GM12878 (cell line): ENCODE data around the gene SEMA5A. TPM values are rescaled to one million over a fixed set of nuclear protein-coding genes. Genes with fewer than 3 reads are reported as not detected.

Experiments used
- CBFB ChIP-seq: IDR thresholded peaks from 2 replicates; pipeline ENCODE4 v1.6.1; 2016; ENCODE audit warnings: antibody characterized with exemption, low read depth
- E2F4 ChIP-seq: IDR thresholded peaks from 2 replicates; pipeline ENCODE4 v1.6.1; 2012; ENCODE audit warnings: low read depth, low read length, improper control_type of control experiment
- IKZF2 ChIP-seq, 2 experiments: fragments of 450-650 bp; IDR thresholded peaks; 2 replicates each; pipeline ENCODE4 v1.6.1; 2017; ENCODE audit warnings: mild to moderate bottlenecking in 2 of 2, moderate library complexity in 2 of 2
- IRF3 ChIP-seq: fragments of 450-650 bp; IDR thresholded peaks from 2 replicates; pipeline ENCODE4 v1.6.1; 2014; ENCODE audit warnings: mild to moderate bottlenecking
- MYB ChIP-seq: fragments of 150-350 bp; IDR thresholded peaks from 2 replicates; pipeline ENCODE4 v1.6.1; 2014; ENCODE audit warnings: mild to moderate bottlenecking, low read depth, low read length, borderline replicate concordance
- MYC ChIP-seq: IDR thresholded peaks from 2 replicates; pipeline ENCODE4 v1.6.1; 2011; ENCODE audit warnings: mild to moderate bottlenecking, low read length, moderate library complexity, inconsistent platforms; ENCODE audit not compliant: insufficient read depth, insufficient replicate concordance, insufficient read length, severe bottlenecking
- TAF1 ChIP-seq: IDR thresholded peaks from 2 replicates; pipeline ENCODE4 v1.6.1; 2011; ENCODE audit warnings: mild to moderate bottlenecking, low read depth, low read length, borderline replicate concordance
- polyA plus RNA-seq, 11 experiments: library from polyadenylated mRNA; depleted of rRNA in 4 of 11; unstranded in 6 of 11; stranded (reverse) in 5 of 11; fragments of >200 nt; fragmentation: Nextera tagmentation in 4 of 11; fragmentation: Illumina TruSeq in 1 of 11; extraction: Ambion mirVana in 4 of 11; extraction: Trizol in 1 of 11; gene quantifications; 1 replicate in 1 of 11; 2 replicates in 10 of 11; pipeline versions ENCODE4 v1.2.1 to v1.2.3, GENCODE V29; 2011 to 2016; ENCODE audit warnings: inconsistent platforms in 2 of 11, missing spikeins in 2 of 11, low read depth in 1 of 11
- total RNA-seq, 4 experiments: library from RNA; depleted of rRNA in 3 of 4; stranded (reverse); fragments of >200 nt in 3 of 4; fragmentation: Illumina TruSeq in 1 of 4; extraction: Trizol in 1 of 4; gene quantifications; 2 replicates each; pipeline versions ENCODE4 v1.2.1 to v1.2.3, GENCODE V29; 2013 to 2021
- TF ChIP-seq, protein P1 (sequence below): fragments of 450-650 bp; IDR thresholded peaks from 2 replicates; pipeline ENCODE4 v1.6.1; 2017; ENCODE audit warnings: antibody characterized with exemption, mild to moderate bottlenecking, moderate library complexity

The SEMA5A gene
- total and polyA plus RNA-seq, 10 of the 15 experiments (the other 5 are each of a cell fraction or from before 2014, with no cell fraction given): 0.03 to 2.4 (median 0.09) TPM; not detected in 1

DNA sequence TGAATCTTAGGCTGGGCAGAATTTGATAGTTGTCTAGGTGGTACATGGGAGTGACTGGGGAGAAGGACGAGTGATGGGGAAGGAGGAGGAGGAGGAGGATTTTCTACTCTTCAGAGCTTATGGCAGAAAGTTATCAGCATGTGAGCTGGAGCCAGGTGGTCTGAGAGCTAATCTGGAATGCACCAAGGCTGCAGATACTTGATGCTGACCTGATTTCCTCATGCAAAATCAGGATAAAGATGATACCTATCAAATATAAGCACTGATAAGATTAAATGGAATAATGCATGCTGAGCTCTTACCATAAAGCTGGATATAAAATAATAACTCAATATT, 250.4 kb downstream of the SEMA5A start (continued):
- TF ChIP-seq IRF3 (no peak), CBFB (no peak), TAF1 (no peak), E2F4 (no peak), IKZF2 (IDR thresholded peaks at IDR 0.05) (no peak), MYC (no peak), MYB (no peak)
- TF ChIP-seq, protein P1, sequence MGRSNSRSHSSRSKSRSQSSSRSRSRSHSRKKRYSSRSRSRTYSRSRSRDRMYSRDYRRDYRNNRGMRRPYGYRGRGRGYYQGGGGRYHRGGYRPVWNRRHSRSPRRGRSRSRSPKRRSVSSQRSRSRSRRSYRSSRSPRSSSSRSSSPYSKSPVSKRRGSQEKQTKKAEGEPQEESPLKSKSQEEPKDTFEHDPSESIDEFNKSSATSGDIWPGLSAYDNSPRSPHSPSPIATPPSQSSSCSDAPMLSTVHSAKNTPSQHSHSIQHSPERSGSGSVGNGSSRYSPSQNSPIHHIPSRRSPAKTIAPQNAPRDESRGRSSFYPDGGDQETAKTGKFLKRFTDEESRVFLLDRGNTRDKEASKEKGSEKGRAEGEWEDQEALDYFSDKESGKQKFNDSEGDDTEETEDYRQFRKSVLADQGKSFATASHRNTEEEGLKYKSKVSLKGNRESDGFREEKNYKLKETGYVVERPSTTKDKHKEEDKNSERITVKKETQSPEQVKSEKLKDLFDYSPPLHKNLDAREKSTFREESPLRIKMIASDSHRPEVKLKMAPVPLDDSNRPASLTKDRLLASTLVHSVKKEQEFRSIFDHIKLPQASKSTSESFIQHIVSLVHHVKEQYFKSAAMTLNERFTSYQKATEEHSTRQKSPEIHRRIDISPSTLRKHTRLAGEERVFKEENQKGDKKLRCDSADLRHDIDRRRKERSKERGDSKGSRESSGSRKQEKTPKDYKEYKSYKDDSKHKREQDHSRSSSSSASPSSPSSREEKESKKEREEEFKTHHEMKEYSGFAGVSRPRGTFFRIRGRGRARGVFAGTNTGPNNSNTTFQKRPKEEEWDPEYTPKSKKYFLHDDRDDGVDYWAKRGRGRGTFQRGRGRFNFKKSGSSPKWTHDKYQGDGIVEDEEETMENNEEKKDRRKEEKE: no peak
